NCI-H1436 (cell line): Measurements from ENCODE around the gene PRDM16.

Source experiments
- DNase-seq: peaks from one replicate; lab custom pipeline; 2025; lab: John Stamatoyannopoulos, UW

Gene PRDM16

DNA sequence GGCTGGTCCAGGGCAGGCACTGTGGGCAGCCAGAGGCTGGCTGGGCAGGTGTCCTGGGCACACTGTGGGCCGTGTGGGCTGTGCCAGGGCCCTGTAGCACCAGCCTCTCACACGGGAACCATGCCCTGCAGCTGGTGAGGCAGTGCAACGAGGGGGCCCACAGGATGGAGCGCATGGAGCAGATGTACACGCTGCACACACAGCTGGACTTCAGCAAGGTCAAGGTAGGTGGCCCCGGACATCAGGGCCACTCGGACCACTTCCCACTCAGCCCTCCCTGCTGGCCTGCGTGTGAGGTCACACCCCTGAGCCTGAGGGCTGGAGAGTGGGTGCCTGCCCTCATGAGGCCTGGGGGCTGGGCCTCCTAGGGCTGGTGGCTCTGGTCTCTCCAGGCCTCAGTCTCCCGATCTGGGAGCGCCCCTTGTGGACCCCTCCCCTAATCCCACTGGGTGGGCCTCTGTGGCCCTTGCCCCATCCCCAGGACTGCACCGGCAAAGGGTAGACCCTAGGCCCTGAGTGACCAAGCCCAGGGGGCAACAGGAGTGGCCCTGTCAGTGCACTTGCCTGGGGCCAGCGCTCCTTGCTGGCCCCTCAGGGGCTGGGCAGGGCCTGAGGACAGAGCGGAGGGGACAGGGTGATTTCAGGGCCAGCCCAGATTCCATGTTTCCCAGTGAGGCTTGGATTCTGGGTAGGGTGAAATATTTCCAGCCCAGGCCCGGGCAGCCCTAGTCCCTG lies 407.0 kb downstream of the PRDM16 start:
- DNase-seq, result no peak

DNA sequence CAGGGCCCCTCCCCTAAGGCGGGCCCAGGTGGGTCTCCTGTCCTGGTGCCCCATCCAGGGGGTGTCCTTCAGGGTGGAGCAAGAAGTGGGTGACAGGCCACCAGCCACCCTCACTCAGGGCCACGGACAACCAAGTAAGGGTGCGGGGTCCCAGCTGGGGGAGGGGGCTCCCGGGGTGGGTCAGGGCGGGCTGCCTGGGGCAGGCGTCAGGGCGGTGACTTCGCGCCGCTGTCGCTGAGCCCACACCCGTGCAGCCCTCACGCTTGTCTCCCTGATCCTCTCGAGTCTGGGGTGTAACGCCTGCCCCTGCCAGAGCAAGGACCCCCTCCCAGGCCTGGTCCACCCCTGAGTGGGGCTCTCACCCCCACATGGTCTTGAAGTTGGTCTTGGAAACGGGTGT lies 407.7 kb downstream of the PRDM16 start:
- DNase-seq, result no peak

DNA sequence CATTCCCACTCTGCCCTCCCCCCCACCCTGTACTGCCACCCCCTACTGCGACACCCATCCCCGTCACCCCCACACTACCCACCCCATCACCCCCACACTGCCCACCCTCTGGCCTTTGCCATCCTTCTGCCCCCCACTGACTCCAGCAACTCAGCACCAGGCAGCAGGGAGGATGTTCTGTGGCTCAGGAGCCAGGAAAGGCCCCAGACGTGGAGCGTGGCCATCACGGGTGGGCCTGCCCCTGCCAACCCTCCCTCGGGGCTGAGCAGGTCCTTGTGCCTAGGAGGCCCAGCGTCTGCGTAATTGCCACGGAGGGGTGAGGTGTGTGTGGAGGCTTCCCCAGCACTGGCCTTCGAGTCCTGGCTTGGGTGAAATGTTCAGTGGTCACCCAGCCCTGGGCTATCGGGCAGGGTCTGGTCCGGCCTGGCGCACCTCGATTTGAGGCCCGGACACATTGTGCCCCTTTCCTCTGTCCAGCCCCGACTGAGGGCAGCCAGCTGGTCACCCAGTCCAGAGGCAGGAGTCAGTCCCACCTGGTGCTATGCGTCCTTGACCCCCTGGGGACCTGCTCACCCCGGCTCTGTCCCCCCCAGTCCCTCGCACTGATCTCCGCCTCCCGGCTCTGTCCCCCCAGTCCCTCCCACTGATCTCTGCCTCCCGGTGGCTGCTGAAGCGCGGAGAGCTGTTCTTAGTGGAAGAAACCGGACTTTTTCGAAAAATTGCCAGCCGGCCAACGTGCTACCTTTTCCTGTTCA lies 408.4 kb downstream of the PRDM16 start:
- DNase-seq, result no peak

DNA sequence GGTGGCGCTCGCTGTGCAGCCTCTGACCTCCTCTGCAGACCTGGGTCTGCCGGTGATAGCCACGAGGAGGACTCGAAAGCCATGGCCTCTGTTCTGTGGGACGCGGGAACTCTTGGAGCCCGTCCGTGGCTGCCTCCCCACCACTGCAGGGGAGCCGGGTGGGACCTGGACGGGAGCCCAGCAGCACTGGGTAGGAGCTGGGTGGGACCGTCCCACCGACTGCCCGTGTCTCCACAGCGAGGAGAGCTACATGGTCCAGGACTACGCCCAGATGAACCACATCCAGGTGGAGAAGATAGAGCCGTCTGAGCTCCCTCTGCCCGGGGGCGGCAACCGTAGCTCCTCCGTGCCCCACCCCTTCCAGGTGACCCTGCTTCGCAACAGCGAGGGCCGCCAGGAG lies 409.2 kb downstream of the PRDM16 start:
- no peak for DNase-seq

DNA sequence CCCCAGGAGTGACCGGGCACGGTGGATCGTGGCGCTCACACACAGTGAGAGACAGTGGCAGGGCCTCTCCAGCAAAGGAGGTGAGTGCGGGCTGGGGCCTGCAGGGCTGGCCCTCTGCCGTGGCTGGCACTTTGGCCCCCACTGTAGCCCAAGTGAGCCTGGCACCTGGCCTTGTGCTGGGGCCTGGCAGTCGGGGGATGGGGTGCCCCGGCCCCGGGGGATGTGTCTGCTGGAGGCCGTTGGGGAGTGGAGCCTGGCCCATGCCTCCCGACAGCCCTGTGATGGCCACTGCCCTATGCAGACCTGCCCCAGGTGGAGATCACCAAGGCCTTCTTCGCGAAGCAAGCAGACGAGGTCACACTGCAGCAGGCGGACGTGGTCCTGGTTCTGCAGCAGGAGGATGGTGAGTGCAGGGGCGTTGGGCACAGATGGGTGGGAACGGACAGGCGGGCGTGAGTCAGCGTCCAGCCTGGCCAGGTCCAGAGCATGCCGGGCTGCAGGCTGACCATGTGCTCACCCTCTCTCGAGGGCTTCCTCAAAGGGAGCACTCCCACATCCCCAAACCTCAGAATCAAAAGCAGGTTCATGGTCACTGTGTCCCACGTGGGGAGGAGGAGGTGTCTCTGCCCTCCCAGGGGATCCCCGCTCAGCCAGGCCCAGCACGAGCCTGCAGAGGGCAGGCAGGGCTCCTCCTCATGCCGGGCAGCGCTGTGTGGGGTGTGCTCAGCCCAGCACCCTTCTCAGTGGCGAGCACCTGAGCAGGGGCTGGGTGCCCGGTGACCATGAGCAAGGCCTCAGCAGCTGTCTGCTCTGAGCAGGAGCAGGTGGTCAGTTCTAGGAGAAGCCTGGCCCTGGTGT lies 410.7 kb downstream of the PRDM16 start:
- no peak for DNase-seq

DNA sequence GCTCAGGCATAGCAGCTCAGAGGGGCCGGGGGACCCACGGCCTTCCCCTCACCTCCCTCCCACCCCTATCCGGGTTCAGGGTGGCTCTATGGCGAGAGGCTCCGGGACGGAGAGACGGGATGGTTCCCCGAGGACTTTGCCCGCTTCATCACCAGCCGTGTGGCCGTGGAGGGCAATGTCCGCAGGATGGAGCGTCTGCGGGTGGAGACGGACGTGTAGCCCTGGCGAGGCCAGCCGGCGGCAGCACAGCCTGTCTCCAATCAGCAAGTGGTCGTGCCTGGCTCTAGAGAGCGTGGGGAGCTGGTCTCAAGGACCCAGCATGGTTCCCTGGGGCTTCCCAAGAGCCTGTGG lies 411.3 kb downstream of the PRDM16 start:
- DNase-seq, result no peak

DNA sequence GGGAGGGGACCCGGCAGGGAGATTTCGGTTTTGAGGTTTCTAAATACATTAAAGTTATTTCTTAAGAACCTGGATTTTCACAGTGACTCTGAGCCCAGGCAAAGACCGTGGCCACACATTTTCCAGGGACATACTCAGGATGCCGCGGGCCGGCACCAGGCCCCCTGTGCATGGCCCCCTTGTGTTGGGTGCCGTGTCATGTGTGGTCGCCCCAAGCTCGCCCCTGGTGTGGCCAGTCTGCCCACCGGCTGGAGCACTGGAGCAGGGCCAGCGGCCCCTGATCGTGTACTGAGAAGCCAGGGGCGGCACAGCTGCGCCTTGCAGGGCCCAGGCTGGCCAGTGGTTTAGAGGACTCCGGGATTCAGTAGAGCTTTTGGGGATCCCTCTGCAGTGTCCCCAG lies 412.0 kb downstream of the PRDM16 start:
- DNase-seq, result no peak

DNA sequence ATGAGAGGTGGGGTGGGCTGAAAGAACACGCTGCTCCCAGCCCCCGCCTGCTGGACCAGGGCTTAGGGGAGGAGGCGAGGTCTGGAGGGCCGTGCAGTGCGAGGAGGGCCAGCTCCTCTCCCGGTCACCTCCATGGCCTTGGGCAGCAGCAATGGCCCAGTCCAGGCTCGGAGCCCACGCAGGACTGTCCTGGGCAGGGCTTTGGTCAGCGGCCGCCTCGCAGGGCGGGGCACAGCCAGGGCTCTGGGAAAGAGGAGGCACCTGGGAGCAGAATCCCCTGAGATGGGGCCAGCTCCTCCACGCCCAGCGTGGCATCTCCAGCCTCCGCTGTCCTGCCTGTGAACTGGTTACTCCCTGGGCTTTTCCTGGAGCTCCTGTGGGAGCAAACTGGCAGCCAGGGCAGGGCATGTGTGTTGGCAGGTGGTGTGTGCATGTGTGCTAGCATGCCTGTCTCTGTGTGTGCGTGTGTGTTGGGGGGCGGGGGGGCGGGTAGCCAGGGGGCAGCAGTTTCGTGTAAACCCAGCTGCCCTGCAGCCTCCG lies 412.9 kb downstream of the PRDM16 start:
- DNase-seq, result no peak

DNA sequence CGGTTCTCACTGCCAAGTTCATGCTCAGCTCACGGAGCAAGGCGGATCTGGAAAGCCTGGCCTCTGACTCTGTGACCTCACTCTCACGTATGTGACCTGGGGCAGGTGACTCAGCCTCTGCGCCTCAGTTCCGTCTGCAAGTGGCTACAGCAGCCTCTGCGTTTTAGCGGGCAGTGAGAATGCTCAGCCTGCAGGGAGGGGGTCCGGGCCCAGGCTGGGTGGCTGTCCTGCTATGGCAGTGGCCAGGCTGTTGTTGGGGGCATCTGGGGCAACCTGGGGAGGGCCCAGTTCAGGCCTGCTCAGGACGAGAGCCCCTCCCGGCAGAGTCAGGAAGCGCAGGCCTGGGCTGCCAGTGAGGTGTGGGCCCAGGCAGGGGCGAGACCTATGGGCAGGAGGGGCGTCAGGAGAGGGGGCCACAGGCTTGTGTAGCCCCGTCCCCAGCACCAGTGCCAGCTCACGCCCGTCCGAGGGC lies 413.4 kb downstream of the PRDM16 start:
- no peak for DNase-seq

DNA sequence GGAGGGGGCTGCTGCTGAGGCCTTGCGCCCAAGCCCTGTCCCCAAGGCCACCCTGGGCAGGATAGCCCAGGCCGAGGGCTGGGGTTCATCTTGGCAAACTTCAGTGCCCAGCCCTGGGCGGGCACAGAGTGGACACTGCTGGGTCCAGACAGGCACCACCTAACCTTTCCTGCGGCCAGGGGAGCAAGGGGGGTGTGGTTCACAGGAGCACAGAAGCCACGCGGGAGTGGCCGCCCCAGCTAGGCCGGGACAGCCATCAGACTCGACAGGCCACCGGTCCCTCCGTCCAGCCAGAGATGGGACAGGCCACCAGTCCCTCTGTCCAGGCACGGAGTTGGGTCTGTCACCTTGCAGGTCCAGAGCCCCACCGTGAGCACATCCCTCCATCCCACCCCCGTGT lies 414.4 kb downstream of the PRDM16 start:
- DNase-seq, result no peak

DNA sequence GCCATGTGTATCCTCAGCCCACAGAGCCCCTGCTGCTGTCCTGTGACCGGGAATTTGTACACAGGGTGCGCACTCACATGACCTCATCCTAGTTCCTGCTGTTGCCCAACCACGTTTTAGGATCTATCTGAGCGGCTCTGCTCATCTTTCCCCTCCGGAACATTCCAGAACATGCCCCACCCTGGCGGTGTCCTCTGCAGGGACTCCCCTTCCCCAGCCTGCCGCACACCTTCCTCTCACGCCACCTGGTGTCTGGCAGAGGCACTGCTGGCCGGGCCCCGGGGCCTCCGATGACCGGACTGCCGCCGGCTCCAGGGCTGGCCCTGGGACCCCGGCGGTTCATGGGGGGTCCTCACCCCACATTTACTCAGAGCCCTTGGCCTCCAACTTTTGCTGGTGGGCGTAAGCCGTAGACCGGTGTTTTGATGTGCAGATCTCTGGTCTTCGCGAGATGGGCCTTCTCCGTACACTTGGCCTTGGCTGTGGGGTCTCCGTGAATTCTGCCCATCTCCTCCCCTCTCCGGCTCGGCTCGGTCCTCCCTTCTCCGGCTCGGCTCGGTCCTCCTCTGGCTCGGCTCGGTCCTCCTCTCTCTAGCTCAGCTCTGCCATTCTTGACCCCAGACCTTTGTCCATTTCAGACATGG lies 414.9 kb downstream of the PRDM16 start:
- peak; percentile 22 for DNase-seq

DNA sequence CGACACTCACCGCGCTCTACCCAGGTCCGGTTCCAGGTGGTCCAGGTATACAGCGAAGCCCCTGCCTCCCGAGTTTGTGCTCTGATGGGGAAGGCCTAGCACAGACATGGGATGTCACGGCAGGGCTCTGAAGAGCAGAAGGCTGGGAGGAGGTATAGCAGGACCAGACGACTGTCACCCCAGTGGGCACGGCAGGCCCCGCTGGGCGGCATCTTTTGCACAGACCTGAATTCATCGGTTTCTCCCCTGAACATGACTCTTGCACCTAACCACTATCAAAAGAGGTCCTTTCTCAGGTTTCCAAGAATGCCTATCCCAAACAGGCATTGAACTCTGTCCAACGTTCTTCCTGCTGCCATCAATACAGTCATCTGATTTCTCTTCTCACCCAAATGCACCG lies 416.0 kb downstream of the PRDM16 start:
- no peak for DNase-seq
